ENCODE measurements around the gene ERGIC1.
A peak's percentile ranks its signal among the peaks of the same experiment; 100 is the strongest.

The ERGIC1 gene

DNA sequence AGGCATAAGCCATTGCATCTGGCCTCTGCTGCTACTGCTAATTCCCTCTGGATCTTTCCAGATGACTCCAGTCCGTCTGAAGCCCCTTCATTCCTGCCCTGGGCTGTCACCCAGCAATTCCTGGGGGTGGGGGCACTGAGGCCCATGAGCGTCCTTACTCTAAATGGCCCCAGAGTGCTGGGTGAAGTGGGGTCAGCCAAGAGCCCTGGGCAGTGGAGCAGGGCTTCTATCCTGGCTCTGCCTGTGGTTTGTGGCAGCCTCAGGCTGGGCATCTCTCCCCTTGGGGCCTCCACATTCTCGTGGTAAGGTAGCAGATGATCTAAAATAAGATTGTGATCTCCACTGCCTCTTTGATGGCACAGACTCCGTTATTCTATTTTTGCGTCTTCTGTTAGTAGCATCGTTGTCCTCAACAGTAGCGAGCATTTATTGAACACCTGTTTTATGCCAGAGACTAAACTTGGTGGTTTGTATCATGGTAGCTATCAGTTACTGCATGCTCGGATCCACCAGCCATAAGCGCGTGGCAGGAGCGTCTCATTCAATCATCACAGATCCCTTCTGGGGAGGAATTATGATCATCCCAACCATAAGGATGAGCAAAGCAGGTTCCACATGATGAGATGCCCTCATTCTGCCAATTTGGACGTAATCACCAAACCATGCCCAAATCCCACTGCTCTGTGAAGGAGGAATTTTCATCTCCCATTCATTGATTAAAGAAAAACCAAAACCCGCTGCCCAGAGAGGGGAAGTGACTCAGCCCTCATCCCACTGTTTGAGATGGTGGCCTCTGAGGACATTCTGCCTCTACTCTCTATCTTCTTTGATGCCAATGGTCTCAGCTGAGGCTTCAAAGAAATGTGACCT, 41.1 kb upstream of the ERGIC1 start:
- no peak overlapping the region for H3K27ac ChIP-seq (ENCODE audit: low read depth, low read length, severe bottlenecking)
- WGBS, 2 experiments (ENCODE audit: insufficient coverage in 2 of 2), result 94 to 100% methylated on average over 10 to 12 of the region's 13 CpGs
- no peaks in the 10 kb centered on the region for H3K36me3 ChIP-seq (ENCODE audit: control insufficient read depth, insufficient read depth, low read length)
- H3K9me3 ChIP-seq (ENCODE audit: control insufficient read depth, low read length), result no peaks in the 10 kb centered on the region
- no peak overlapping the region for H3K4me3 ChIP-seq (ENCODE audit: extremely low read depth, insufficient read depth, low read length, poor library complexity, severe bottlenecking)
- peaks cover 41% of the 10 kb centered on the region for H3K4me1 ChIP-seq (ENCODE audit: control insufficient read depth, insufficient read depth, low read length, poor library complexity, severe bottlenecking)

DNA sequence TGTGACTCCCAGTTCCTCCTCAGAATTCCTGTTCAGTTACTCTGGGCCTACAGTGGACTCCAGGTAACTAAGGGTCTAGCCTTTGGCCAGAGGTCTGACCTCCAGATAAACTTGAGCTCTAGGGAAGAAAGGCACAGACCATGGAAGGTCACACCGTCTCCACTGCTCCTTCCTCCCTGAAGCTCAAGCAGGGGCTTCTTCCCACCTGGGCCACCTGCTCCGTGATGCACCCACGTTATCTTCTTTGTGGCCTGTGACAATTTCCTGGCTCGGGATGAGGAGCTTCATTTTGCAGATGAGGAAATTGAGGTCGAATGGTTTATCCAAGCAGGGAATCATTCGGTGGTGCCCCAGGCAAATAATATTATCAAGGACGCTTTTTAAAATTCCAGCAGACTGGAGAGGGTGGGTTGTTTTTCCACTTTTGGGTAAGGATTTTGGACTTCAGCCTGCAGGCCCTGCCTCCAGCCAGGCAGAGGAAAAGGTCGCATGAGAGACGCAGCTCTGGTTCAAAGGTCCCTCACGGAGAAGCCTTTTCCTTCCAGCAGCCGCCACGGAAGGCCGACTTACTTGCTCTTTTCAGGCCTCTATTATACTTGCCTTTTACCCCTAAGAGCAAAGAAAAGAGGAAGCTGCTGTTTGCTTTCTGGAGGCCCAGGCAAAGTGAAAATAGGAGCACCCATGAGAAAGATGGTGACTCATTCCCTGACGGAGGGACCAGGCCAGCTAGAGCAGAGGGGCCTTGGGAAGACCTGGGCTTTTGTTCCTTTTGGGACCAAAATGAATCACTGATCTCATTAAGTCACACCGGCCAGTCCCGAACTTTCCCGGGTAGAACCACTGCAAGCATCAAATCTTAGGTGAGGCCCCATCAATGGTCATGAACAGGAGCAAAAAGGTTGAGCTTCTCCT, 40.2 kb upstream of the ERGIC1 start:
- Histone ChIP-seq H3K36me3 (ENCODE audit: control insufficient read depth, insufficient read depth, low read length) (no peaks in the 10 kb centered on the region), H3K4me3 (ENCODE audit: extremely low read depth, insufficient read depth, low read length, poor library complexity, severe bottlenecking) (no peak overlapping the region), H3K27ac (ENCODE audit: low read depth, low read length, severe bottlenecking) (no peak overlapping the region), H3K9me3 (ENCODE audit: control insufficient read depth, low read length) (no peaks in the 10 kb centered on the region), H3K4me1 (ENCODE audit: control insufficient read depth, insufficient read depth, low read length, poor library complexity, severe bottlenecking) (peaks cover 43% of the 10 kb centered on the region)
- 83 to 96% methylated on average over 13 to 16 of the region's 17 CpGs for WGBS, 2 experiments (ENCODE audit: insufficient coverage in 2 of 2)

DNA sequence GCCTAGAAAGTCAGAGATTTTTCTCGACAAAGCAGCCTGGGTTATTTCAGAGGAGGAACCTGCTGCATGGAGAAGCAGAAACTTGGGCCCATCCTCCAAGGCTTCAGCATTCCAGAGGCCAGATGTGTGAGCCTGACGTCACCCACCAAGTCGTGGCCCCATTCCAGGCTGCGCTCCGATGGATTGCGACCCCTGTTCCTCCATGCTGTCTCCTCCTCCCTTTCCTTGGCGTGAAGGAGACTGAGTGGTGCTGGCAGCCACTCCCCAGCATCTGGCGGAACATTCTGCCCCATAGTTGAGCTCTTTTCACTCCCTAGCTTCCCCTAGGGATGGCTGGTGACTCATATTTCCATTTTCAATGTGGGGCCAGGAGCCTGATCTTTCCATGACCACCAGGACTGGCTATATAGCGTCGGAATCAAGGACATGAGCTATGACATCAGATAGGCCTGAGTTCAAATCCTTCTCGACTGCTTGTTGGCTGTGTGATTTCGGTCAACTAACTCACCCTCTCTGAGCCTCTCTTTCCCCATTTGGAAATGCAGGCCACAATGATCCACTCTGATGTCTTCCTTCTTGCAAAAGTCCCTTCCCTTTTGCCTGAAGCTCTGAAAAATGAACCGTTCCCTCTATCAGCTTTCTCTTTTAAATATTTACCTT, 38.6 kb upstream of the ERGIC1 start:
- Histone ChIP-seq H3K4me1 (ENCODE audit: control insufficient read depth, insufficient read depth, low read length, poor library complexity, severe bottlenecking) (peaks cover 38% of the 10 kb centered on the region), H3K4me3 (ENCODE audit: extremely low read depth, insufficient read depth, low read length, poor library complexity, severe bottlenecking) (no peak overlapping the region), H3K36me3 (ENCODE audit: control insufficient read depth, insufficient read depth, low read length) (no peaks in the 10 kb centered on the region), H3K27ac (ENCODE audit: low read depth, low read length, severe bottlenecking) (no peak overlapping the region), H3K9me3 (ENCODE audit: control insufficient read depth, low read length) (no peaks in the 10 kb centered on the region)
- WGBS, 2 experiments (ENCODE audit: insufficient coverage in 2 of 2), result 81 to 84% methylated on average over 12 of the region's 13 CpGs

DNA sequence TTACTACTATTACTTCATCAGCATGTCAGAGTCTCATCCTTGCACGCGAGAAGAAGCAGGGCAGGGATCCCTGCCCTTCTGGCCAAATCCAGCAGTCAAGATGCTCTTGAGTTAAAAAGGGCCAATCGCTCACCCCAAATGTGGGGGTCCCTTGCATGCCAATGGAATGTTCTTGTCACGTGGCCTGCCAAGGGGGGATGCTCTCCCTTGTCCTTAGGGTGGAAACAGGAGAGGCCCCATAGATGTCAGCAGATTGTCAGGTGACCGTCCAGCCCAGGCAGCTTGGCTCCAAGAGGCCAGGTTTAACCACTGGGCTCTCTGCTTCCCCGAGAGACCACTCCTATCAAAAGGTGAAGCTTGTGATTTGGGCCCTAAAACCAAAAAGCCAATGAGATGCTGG, 37.7 kb upstream of the ERGIC1 start:
- 100% methylated on average over 5 of the region's 6 CpGs for WGBS, 2 experiments (ENCODE audit: insufficient coverage in 2 of 2)
- no peak overlapping the region for H3K27ac ChIP-seq (ENCODE audit: low read depth, low read length, severe bottlenecking)
- no peaks in the 10 kb centered on the region for H3K36me3 ChIP-seq (ENCODE audit: control insufficient read depth, insufficient read depth, low read length)
- no peaks in the 10 kb centered on the region for H3K9me3 ChIP-seq (ENCODE audit: control insufficient read depth, low read length)
- H3K4me3 ChIP-seq (ENCODE audit: extremely low read depth, insufficient read depth, low read length, poor library complexity, severe bottlenecking), result no peak overlapping the region
- peaks cover 43% of the 10 kb centered on the region for H3K4me1 ChIP-seq (ENCODE audit: control insufficient read depth, insufficient read depth, low read length, poor library complexity, severe bottlenecking)

DNA sequence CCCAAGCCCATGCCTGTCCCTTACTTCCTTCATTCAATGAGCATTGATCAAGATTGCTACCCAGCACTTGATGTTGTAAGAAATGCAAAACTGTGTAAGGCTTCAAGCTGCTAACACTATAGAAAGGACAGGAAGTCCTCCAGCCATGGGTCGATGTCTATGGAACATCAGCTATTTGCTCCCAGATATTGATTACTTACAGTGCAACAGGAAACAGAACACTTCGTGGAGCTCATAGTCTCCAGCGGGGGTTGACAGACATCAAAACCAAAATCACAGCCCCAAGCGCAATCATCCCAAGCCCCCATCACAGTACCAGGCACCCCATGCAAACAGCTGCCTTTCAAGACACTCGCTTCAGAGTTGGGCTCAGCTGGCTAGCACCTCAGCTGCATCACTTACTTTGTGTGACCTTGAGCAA, 36.3 kb upstream of the ERGIC1 start:
- H3K27ac ChIP-seq (ENCODE audit: low read depth, low read length, severe bottlenecking), result no peak overlapping the region
- 82 to 84% methylated on average over 4 of the region's 5 CpGs for WGBS, 2 experiments (ENCODE audit: insufficient coverage in 2 of 2)
- H3K4me3 ChIP-seq (ENCODE audit: extremely low read depth, insufficient read depth, low read length, poor library complexity, severe bottlenecking), result no peak overlapping the region
- peaks cover 5% of the 10 kb centered on the region for H3K9me3 ChIP-seq (ENCODE audit: control insufficient read depth, low read length)
- peaks cover 43% of the 10 kb centered on the region for H3K4me1 ChIP-seq (ENCODE audit: control insufficient read depth, insufficient read depth, low read length, poor library complexity, severe bottlenecking)
- no peaks in the 10 kb centered on the region for H3K36me3 ChIP-seq (ENCODE audit: control insufficient read depth, insufficient read depth, low read length)

DNA sequence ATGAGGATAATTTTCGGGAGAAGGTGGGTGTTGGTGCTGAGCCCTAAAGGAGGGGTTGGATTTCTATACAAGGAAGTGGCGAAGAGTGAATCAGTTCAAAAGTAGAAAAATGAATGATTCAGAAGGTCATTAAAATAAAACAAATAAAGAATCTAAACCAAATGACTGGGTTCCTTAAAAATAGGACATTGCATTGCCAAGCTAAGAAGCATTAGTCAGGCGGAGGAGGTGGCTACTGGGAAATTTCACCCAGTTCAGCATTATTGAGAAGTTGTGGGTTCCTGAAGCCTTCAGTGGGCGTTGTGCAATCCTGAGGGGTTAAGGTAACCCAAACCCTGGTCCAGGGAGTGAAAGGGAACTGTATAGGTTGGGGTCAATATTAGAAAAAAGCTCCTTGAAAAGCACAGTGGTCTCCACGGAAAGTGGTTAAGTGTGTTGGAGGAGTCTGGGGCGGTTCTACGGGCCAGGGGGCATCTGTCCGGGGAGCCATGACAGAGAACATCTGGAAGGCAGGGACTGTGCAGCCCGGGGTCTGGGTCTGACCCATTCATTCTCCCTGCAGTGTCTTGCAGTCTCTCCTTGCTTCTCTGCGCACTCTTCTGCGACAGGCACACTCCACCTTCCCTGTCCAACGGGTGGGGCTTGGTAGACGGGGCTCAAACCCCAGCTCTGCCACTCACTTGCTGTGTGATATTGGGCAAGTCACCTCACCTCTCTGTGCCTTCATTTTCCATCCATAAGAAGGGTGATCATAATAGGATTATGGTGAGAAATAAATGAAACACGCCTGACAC, 35.4 kb upstream of the ERGIC1 start:
- no peak overlapping the region for H3K4me3 ChIP-seq (ENCODE audit: extremely low read depth, insufficient read depth, low read length, poor library complexity, severe bottlenecking)
- peaks cover 34% of the 10 kb centered on the region for H3K4me1 ChIP-seq (ENCODE audit: control insufficient read depth, insufficient read depth, low read length, poor library complexity, severe bottlenecking)
- no peak overlapping the region for H3K27ac ChIP-seq (ENCODE audit: low read depth, low read length, severe bottlenecking)
- no peaks in the 10 kb centered on the region for H3K36me3 ChIP-seq (ENCODE audit: control insufficient read depth, insufficient read depth, low read length)
- 93 to 97% methylated on average over 7 to 10 of the region's 14 CpGs for whole genome bisulfite sequencing, 2 experiments (ENCODE audit: insufficient coverage in 2 of 2)
- H3K9me3 ChIP-seq (ENCODE audit: control insufficient read depth, low read length), result peaks cover 5% of the 10 kb centered on the region

DNA sequence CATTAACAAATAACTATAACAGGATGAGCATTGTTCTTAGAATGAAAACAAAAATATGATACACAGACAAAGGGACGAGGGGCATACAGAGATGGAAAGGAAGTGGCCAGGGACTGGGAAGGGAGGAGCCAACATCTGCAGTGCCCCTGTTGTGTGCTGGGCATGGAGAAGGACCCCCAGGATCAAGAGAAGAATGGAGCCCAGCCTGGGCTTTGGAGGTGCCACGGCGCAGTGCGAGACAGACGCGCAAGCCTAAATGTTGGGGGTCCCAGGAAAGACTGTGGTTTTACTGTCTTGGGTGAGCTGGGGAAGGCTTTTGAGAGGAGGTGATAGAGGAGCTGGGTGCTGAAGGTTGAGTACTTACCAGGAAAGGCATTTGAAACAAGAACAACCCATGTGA, 34.6 kb upstream of the ERGIC1 start:
- 90 to 98% methylated on average over 6 of the region's 6 CpGs for WGBS, 2 experiments (ENCODE audit: insufficient coverage in 2 of 2)
- peaks cover 5% of the 10 kb centered on the region for H3K9me3 ChIP-seq (ENCODE audit: control insufficient read depth, low read length)

DNA sequence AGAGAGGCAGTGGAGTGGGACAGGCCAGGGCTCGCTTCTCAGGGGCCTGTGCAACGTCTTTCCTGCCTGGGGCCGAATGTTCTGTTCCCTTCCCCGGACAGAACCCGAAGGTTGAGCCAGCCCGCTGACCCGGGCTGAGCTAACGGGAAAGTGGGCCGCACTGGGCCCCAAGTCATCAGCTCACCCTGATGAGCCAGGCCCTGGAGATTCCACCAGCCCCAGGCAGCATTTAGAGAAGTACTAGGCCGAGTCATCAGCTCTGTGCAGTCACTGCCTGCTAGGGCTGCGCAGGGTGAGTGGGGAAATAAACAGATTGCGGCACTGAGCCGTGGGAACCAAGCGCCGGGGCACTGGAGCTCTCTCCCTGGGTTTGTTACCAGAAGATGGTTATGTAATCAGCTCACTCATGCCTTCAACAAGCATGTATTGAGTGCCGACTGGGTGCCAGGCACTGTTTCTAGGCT, 33.9 kb upstream of the ERGIC1 start:
- 90 to 91% methylated on average over 14 to 15 of the region's 16 CpGs for WGBS, 2 experiments (ENCODE audit: insufficient coverage in 2 of 2)
- Histone ChIP-seq H3K36me3 (ENCODE audit: control insufficient read depth, insufficient read depth, low read length) (no peaks in the 10 kb centered on the region), H3K4me1 (ENCODE audit: control insufficient read depth, insufficient read depth, low read length, poor library complexity, severe bottlenecking) (peaks cover 32% of the 10 kb centered on the region), H3K9me3 (ENCODE audit: control insufficient read depth, low read length) (peaks cover 5% of the 10 kb centered on the region), H3K4me3 (ENCODE audit: extremely low read depth, insufficient read depth, low read length, poor library complexity, severe bottlenecking) (no peak overlapping the region), H3K27ac (ENCODE audit: low read depth, low read length, severe bottlenecking) (peak overlapping the region; percentile 73)

More for the DNA sequence above, 34.6 kb upstream of the ERGIC1 start:
- Histone ChIP-seq H3K27ac (ENCODE audit: low read depth, low read length, severe bottlenecking) (no peak overlapping the region), H3K36me3 (ENCODE audit: control insufficient read depth, insufficient read depth, low read length) (no peaks in the 10 kb centered on the region), H3K4me1 (ENCODE audit: control insufficient read depth, insufficient read depth, low read length, poor library complexity, severe bottlenecking) (peaks cover 33% of the 10 kb centered on the region), H3K4me3 (ENCODE audit: extremely low read depth, insufficient read depth, low read length, poor library complexity, severe bottlenecking) (no peak overlapping the region)

DNA sequence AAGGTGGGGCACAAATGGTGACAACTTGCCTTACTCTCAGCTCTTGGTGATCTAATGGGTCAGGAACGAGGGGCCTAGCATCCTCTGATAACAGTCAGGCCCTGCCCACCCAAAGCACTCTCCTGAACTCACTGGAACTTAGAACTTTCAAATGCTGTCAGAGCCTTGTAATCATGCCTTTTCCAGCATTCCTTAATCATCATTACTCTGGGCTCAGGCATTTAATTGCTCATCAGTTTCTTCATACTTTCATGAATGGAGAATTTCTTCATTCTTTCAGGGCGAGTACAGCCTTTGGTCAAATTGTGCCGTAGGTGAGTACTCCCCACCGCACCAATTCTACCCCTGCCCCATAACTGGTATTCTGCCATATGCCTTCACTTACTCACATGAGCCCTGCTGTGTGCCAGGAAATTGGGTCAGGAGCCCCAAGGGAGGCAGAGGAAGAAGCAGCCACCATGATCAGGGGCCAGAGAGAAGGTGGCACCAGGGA, 32.8 kb upstream of the ERGIC1 start:
- 86 to 100% methylated on average over 1 to 4 of the region's 4 CpGs for WGBS, 2 experiments (ENCODE audit: insufficient coverage in 2 of 2)
- Histone ChIP-seq H3K4me1 (ENCODE audit: control insufficient read depth, insufficient read depth, low read length, poor library complexity, severe bottlenecking) (peaks cover 27% of the 10 kb centered on the region), H3K36me3 (ENCODE audit: control insufficient read depth, insufficient read depth, low read length) (no peaks in the 10 kb centered on the region), H3K27ac (ENCODE audit: low read depth, low read length, severe bottlenecking) (peak overlapping the region; percentile 59), H3K9me3 (ENCODE audit: control insufficient read depth, low read length) (peaks cover 5% of the 10 kb centered on the region), H3K4me3 (ENCODE audit: extremely low read depth, insufficient read depth, low read length, poor library complexity, severe bottlenecking) (no peak overlapping the region)
